GM19043 (cell line): ENCODE measurements around the gene SLC9B1.

Experiments used
- ATAC-seq: cut with Tn5 transposase; IDR thresholded peaks from one replicate; pipeline ENCODE4 v1.9.1; 2021; ENCODE audit warnings: low read depth; ENCODE audit not compliant: unreplicated experiment

Gene SLC9B1

GRCh38 chr4:103019308-103020124 is at the start of gene SLC9B1:
Gene SLC9B1, minus strand, starts transcription at chr4:103019705. Its CDS starts 27,994 bp downstream, at chr4:102991711.
- ATAC-seq: peak; percentile 99

DNA sequence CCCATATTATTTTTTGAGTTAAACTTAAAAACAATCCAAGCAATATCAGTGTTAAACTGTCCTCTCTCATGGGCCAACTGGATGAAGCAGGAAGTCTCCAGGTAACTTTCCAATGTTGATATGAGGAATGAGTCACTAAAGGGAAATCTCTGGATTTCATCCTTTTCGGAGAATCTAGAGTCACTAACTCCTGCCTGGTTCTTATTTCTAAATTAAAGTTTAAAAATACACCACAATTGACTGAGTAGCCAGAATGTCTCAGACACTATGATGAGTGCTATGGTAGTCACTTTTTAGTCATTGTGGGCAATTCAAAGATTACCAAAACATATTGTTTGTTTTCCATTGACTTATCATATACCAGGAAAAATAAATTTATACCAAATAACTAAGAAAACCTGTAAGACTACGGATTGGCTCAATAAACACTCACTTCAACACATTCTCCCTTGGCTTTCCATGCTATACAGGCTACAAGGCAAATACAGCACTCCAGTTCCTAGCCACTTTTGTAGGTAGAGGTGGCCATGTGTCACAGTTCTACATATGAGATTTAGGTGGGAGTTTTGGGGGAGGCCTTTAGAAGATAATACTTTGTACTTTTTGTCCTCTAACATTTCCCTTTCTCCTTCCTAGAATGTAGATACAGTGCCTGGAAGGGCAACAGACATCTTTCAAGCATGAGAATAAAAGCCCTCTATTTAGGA is 48.5 kb upstream of the SLC9B1 start:
- no peak for ATAC-seq

GRCh38 chr4:103060453-103061148 is 41.1 kb upstream of the SLC9B1 start:
- no peak for ATAC-seq

- no peak for ATAC-seq
Measured at GRCh38 chr4:103054030-103054429, 34.5 kb upstream of the SLC9B1 start.

GRCh38 chr4:103052779-103053178 is 33.3 kb upstream of the SLC9B1 start:
- no peak for ATAC-seq

- no peak for ATAC-seq
Measured at GRCh38 chr4:103052145-103052544, 32.6 kb upstream of the SLC9B1 start.

GRCh38 chr4:103050736-103051436 is 31.4 kb upstream of the SLC9B1 start:
- no peak for ATAC-seq

DNA sequence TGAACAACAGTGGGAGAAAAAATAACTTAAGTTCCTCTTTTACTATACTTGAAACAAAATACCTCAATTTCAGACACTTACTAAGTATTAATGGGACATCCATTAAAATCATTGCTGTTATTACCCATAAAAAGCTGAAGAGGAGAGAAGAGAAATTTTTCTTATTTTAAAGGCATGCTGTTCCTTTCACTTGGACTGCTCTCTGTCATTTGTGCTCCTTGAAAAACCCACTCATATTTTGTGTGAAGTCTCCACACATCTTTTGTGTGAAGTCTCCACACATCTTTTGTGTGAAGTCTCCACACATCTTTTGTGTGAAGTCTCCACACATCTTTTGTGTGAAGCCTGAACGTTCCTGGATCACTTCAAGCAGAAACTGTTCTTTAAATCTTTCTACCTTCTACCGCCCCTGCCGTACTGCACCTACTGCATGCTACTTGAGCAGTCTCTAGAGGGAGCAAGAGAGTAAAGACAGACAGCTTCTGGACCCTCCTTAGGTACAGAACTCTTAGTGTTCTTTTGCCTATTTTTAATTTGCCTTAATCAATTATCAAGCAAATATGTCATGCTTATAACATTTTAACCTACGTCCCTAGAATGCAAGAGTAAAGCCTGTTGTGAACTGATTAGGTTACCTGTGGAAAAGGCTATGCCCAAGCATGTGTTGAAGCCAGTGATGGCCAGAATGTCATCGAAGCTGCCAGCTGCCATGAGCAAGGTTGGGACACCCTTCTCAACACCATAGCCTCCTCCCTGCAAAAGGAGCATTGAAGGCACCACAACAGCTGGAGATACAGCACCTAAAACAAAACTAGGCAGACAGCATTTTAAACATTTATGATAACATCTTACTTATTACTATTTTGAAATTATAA is 27.1 kb upstream of the SLC9B1 start:
- peak; percentile 97 for ATAC-seq

DNA sequence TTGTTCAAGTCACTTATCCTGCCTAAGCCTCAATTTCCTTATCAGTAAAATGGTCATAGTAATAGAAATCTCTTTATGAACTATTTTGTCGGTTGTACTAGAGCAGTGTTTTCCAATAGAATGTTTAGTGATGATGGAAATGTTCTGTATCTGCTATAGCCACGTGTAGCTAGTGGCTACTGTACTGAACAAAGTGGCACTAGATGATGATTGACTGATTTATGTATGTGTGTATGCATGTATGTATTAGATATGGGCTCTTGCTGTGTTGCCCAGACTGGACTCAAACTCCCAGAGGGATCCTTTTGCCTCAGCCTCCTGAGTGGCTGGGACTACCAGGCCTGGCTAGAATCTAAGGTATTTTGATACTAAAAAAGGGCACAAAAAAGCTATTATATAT is 24.7 kb upstream of the SLC9B1 start:
- no peak for ATAC-seq

- no peak for ATAC-seq
Measured at GRCh38 chr4:103036169-103036568, 16.7 kb upstream of the SLC9B1 start.

DNA sequence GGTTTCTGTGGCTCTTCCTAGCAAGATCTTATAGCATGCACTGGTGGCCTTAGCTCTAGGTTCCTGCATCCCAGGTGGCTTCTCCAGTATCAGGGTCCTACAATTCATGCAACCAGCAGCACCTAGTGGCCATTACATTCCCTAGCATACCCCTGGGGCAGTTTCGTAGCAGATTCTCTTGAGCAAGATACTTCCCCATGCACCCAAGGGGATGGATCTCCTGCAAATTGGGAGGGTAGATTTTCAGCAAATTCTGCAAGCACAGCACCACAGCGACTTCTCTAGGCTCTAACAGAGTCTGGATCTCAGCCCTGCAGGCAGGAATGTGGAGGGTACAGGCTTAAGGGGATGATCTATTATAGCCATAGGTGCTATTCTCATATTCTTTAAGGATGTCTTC is 13.1 kb upstream of the SLC9B1 start:
- ATAC-seq: peak; percentile 57

GRCh38 chr4:103030791-103031190 is 11.3 kb upstream of the SLC9B1 start:
- no peak for ATAC-seq

DNA sequence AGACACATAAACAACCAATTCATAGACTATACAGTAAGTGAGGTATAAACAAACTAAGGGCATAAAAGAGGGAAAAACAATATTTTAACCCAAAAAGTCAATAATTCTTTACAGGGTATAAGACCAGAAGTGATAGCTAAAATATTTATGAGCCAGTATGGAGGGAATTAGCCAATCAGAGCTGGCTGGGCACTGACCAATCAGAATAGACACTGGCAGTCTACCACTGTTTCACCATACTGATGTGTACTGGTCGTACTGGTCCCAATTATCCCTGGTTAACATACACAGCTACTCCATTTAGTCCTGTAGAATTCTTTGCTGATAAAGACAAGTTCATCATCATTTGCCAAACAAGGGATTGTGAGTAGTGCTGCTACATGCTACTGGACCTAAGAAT is 9.8 kb upstream of the SLC9B1 start:
- no peak for ATAC-seq

- no peak for ATAC-seq
Measured at GRCh38 chr4:103026868-103027267, 7.4 kb upstream of the SLC9B1 start.

DNA sequence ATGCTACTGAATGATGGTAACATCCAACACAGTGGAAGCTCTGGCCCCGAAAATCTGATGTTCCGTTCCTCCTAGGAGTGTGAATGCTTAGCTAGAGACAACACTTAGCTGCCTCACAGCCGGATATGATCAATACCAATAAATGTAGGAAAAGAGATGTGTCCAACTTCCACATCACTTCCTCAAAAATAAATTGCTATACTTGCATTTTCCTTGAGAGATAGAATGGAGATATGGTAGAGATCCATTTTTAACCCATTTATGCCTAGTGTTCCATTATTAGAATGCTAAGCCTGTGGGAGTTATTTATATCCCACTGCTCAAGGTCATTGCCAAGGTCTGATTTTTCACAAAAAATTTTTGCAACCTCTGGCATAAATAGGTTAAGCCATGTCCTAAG is 5.5 kb upstream of the SLC9B1 start:
- no peak for ATAC-seq

GRCh38 chr4:103021120-103021519 is 1.6 kb upstream of the SLC9B1 start:
- no peak for ATAC-seq

GRCh38 chr4:103018391-103019307 is 856 bp downstream of the SLC9B1 start:
- ATAC-seq: no peak

- ATAC-seq: no peak
Measured at GRCh38 chr4:103012551-103012950, 7.0 kb downstream of the SLC9B1 start.

DNA sequence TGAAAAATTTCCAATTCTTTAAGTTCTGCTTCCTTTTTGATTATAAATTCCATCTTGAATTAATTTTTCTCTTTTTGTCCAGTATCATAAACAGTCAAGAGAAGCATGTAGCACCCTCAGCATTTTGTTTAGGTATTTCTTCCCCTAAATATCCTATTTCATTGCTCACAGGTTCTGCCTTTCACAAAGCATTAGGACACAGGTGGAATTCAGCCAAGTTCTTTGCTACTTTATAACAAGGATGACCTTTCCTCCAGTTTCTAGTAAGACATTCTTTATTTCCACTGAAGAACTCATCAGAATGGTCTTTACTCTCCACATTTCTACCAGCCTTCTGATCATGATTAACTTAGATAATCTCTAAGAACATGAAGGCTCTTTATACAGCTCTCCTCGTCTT is 7.4 kb downstream of the SLC9B1 start:
- no peak for ATAC-seq
